ENCODE data around the gene OR8S1.

The OR8S1 gene

GRCh38 chr12:48556631-48557030 is 31.2 kb downstream of the OR8S1 start:
- DNase-seq (ENCODE audit: low read depth in 2 of 2): no peak

- no peak for DNase-seq (ENCODE audit: low read depth in 2 of 2)
Measured at GRCh38 chr12:48557919-48558318, 32.5 kb downstream of the OR8S1 start.

GRCh38 chr12:48567731-48568130 is 42.3 kb downstream of the OR8S1 start:
- no peak for DNase-seq (ENCODE audit: low read depth in 2 of 2)

- DNase-seq (ENCODE audit: low read depth in 2 of 2): no peak
Measured at GRCh38 chr12:48569946-48570345, 44.5 kb downstream of the OR8S1 start, which contains the start of gene LALBA. TSS of gene LALBA (minus strand) at chr12:48570046. CDS start at chr12:48570020, 26 bp downstream.

- no peak for DNase-seq (ENCODE audit: low read depth in 2 of 2)
Measured at GRCh38 chr12:48572326-48572725, 46.9 kb downstream of the OR8S1 start.
